HG03039 (cell line): ENCODE results near the gene RFT1.
"Not testable (repeated sequence)": the region's sequence is repeated elsewhere in the genome, so short reads cannot be mapped to it uniquely, and the experiment has no call there.

Experiments
- ATAC-seq: cut with Tn5 transposase; IDR thresholded peaks from one replicate; pipeline ENCODE4 v1.9.1; 2021; ENCODE audit warnings: mild to moderate bottlenecking, moderate library complexity; ENCODE audit not compliant: unreplicated experiment

The RFT1 gene

DNA sequence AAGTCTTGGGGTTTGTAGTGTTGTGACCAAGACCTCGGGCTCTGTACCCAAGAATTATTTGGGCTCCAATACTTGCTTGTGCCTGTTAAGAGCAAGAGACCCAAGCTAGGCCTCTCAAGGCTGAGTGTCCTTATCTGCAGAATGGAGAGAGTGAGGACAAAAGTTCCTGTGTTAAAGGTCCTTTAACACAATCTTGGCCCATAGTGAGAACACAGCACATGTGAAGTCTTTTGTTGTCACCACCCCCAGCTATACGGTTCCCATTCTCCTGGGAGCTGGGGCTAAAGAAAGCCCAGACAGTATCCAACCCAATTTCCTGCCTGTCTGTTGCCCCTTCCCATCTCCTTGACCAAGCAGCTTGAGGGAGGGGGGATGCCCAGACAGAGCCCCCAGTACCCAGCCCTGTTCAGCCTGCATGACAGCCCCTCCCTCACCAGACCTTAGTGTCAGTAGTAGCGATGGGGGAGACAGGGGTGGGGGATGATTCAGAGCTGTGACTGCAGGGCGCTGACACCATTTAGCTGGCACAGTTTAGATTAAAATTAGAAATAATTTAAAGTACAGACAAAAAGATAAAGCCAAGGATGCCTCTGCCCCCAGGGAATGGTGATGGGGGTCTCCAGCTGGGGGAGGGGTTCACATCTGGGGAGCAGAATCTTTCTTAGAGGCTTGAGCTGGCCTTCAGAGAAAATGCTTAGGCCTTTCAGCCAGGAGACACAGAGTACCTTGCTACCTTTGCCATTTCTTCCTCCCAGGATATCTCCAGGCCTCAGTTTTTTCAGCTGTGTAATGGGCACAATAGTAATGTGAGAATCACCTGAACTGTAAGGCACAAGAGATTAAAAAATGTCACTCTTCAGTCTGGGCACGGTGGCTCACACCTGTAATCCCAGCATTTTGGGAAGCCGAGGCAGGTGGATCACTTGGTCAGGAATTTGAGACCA, 33.5 kb upstream of the RFT1 start:
- no peak for ATAC-seq

DNA sequence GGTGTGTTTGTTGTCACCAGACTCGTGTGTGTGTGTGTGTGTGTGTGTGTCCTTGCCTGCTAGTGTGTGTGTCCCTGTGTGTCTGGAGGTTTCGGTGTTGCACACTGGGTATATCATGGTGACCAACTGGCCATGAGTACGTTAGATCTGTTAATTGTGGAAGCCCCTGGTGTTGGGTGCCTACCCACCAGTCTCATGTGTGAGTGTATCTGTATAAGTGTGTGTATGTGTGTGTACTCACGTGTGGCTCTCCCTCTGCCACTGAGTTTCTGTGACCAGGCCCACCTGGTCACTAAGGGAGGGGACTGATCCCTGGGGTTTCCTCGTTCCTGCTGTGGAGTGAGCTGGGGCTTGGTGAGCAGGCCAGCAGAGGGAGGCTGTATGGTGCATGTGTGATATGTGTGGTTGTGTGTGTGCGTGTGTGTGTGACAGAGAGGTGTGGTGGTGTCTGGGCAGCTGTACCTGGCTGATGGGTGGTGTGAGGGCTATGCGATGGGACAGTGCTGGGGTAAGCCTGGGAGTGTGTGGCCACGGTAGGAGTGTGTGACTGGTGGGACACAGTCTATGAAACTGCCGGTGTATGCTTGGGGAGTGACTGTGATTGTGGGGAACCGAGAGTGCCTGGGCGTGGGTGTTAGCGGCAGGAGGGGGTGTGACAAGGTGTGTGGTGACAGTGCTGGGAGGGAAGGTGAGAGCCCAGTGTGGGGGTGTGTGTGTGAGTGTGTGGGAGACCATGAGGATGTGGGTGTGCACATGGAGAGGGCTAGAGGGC, 32.6 kb upstream of the RFT1 start:
- no peak for ATAC-seq

DNA sequence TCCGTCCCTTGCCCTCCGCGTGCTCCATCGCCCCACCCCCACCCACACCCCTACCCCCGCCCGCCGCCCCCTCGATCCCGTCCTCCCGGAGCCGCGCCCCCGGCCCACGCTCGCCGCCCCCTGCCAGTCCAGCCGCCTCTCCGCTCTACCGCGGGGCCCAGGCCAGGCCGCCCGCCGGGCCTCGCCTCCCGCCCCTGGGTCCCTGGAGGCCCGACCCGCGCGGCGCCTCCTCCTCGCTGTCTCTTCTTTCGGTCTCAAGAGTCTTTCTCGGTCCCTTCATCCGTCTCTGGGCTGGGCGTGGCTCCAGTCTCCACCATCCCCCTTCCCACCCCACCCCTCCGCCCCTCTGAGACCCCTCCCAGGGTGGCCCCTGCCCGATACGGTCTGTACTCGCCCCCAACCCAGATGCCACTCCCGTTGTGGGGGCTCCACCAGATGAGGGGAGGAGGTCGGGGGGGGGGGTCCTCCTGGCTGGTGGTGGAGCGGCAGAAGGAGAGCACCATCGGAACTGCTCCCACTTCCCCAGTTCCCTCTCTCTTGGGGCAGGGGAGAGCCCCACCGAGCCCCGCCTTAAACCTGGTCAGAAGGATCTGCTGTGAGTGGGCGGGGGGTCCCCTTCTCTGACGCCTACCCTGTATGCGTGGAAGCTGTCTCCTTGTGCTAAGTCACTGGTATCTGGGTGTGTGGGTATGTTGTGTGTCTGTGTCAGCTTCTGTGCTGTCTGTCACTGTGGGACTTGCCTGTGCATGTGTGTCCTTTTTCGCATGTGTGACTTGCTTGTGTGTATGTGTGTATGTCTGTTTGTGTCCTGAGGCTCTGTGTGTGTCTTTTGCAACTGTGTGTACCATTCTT, 31.8 kb upstream of the RFT1 start:
- no peak for ATAC-seq

DNA sequence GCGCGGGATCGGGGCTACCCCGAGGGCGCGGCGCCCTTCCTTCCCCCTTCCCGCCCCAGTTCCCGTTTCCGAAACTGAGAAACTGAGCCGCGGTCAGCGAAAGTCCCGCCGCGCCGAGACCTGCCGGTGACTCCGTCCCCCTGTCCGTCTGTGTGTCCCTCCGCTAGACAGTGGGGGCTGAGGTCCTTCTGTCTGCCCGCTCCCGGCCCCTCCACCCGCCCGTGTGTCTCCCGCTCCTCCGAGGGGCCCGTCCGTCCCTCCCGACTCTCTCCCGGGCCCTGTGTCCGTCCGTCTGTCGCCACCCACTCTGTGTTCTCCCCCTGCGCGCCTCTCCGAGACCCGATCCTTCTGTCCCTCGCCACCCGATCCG, 31.2 kb upstream of the RFT1 start:
- no peak for ATAC-seq

DNA sequence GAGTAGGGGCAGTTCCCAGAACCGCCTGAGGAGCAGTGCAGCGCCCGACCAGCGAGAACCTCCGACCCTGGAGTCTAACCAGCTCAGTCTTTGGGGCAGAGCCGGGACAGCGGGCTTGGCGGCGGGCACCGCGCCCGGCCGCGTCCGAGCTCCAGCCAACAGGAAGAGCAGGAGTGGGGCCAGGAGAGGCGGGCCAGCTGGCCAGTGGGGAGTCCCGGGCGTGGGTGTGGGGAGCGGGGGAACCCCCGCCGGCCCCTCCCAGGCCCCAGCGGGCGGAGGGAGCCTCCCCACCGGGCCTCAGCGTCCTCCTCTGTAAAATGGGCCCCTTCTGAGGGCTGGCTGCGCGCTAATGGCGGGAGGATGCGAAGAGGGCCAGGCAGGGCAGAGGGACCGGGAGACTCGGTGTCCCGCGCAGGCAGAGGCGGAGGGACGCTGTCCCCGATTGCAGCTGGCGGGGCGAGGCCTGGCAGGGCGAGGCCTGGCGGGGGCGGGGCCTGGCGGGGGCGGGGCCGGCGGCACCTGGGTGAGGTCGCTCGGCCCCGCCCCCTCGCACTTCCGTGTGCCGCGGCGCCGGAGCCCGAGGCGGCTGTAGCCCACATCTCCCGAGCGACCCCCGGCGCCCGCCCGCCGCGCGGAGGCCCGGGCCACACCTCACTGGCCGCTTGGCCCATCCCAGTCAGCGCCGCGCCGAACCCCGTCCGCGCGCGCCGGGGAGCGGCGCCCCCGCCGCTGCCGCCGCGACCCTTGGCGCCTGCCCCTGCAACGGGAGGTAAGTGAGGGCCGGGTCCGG, 30.6 kb upstream of the RFT1 start, which contains the start of gene PRKCD:
Gene PRKCD, plus strand, starts transcription at position 550 of the 790 bp plus-strand sequence. CDS start 17,214 bp downstream, outside the sequence.
- peak; percentile 43 for ATAC-seq

DNA sequence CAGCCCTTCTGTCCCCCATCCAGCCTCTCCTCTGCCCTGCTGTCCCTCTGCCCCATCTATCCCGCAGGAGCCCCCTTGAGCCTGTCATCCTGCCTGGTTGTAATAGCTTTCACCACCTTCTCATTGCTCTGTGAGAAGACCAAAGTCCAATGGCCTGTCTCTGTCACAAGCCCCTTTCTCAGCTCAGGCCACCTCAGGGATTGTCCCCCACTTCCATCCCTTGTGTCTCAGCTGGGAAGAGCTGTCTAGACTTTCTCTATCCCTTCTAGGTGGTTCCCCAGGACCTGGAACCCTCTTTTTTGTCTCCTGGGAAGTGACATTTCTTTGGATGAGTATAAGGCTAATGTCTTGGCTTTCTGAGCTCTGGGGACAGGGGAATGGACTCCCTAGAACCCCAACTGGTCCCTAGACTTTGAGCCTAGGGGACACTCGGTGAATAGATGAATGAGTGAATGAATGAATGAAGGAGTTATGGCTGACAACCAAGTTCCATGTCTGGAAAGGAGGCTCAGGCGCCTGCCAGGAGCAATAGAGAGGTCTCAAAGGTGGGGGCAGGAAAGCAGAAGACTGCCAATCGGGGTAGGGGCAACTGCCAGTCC, 29.9 kb upstream of the RFT1 start:
- no peak for ATAC-seq

DNA sequence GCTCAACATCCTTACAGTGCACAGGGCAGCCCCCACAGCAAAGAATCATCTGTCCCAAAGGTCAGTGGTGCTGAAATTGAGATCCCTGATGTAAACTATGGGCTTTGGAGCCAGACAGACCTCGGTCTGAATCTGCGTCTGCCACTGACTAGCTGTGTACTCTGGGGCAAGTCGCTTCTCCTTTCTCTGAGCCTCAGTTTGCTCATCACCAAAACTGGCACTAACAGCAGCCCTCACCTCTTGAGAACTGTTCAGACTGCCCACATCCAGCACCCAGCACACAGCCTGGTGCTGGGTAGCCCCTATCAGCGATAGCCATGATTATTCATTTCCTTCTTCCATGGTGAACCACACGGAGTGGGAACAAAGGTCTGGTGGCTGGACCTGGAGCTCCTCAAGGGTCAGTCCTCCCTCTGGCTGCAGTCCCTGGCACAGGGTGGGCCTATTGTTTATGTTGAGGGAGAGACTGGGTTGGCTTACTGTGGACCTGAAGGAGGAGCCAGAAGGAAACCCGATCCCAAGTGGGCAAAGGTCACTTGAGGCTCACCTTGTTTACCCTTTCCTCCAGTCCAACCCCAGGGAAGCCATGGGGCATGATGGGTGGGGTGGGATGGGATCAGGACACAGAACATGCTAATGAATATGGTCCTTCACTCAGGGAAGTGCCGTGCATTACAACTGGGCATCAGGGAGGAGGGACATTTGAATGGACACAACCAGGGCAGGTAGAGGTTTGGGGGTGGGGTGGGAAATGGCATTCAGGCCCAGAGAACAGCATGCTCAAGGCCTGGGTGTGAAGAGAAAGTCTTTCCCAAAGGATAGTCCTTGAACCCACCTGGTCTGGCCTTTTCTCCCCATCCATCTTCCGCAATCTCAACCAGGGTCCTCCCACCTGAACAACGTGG, 29.2 kb upstream of the RFT1 start:
- ATAC-seq, result no peak

DNA sequence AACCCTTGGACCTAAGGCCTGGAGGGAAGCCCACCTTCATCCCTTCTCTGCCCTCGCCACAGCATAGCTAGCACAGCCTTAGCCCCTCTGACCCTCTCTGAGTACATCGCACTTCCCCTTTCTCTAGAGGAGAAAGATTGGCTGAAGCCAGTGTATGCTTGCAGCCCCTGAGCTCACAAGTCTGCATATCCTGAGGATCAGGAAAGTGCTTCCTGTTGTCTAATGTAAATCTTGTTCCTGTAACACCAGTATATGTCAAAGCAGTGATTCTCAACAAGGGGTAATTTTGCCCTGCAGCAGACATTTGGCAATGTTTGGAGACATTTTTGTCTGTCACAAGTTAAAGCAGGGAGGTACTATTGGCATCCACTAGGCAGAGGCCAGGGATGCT, 28.5 kb upstream of the RFT1 start:
- no peak for ATAC-seq

DNA sequence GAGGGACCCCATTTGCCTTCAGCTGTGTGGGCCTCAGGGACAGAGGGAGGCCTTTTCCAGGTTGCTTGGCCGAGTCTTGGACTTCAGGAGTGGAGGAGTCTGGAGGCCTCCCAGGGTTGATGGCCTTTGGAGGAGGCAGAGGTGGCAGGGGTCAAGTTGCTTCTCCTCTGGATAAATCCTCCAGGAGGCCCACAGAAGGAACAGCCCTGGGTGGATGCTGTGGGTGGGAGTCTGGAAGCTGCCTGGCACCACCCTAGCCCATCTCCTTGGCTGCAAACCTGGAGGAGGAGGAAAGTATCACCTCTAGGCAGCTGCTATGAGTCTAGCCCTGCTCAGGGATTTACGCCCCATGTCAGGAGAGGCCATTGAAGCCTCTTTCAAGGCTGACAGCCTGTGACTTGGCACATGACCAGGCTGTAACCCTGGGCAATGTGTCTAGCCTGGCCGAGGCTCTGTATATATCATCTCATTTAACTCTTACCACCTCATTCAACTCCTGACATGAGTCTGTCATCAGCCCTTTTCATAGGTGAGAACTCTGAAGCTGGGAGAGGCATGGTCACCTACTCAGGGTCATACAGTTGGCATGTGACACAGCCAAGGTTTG, 27.8 kb upstream of the RFT1 start:
- no peak for ATAC-seq

DNA sequence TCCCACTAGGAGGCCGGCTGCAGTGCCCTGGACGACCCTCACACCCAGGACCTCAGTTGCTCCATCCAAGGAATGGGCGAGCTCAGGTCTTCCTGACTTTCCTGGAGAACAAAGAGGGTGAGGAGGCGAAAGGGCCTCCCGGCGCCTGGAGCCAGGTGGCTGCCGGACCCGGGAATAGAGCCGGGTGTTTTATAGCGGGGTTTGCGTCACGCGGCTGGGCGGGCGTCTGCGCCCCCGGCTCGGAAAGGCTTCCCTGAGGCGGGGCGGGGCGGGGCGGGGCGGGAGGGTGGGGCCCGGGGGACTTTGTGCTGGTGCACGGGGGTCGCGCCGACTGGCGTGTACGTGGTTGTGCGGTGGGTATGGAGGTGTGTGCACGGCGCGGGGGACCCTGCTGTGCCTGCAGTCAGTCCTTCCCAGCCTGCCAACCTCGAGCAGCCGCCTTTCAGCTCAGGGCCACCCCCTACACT, 26.2 kb upstream of the RFT1 start:
- ATAC-seq, result no peak

DNA sequence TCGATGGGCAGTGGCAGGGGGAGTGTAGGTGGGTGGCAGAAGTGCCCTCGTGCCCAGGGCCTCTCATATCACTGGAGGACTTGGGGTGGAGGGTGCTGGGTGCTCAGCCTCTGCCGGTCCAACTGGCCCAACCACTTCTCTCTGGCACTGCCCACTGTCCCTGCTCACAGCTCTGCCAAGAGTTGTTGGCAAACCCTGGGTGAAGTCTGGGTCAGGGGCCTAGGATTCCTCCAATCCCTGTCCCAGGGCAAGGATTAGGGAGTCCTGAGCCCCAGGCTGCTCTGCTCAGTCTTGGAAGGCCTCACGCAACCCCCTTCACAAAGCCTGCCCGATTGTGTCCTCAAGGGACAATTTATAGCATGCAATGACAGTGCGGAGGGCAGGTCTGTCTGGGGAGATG, 25.5 kb upstream of the RFT1 start:
- ATAC-seq, result no peak

DNA sequence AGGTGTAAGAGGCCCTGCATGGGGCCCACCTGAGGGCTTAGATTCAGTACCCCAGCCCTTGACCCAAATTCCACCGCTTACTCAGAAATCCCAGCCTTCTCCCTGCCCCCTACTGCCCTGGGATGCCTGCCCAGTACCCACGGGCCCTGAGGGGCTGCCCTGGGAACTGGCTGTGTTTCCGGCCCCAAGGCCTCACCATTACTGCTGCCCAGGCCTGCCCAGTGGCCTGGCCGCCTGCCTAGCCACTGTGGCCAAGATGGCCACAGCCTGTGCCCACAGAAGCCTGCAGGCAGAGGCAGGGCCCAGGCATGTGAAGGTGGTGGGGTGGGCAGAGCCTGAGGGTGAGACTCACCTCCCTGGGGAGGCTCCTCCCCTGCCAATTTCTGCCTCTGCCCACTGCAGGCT, 24.6 kb upstream of the RFT1 start:
- ATAC-seq, result no peak

DNA sequence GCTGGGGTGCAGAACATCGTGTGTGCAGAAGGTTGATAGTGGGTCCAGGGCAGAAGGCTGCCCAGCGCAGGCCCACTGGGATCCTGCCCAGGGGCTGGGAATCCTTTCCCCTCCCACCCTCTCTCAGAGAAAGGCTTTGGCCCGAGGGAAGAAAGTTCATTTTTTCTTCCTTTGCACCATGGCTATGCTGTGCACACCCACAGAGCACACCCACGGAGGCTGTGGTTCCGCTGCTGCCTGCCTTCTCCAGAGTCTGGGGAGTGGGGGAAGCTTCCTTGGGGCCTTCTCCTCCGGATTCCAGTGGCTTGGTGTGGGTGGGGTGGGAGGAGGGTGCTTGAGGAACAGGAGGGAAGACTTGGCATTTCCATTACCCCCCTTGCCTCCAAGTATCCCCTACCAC, 23.7 kb upstream of the RFT1 start:
- no peak for ATAC-seq

DNA sequence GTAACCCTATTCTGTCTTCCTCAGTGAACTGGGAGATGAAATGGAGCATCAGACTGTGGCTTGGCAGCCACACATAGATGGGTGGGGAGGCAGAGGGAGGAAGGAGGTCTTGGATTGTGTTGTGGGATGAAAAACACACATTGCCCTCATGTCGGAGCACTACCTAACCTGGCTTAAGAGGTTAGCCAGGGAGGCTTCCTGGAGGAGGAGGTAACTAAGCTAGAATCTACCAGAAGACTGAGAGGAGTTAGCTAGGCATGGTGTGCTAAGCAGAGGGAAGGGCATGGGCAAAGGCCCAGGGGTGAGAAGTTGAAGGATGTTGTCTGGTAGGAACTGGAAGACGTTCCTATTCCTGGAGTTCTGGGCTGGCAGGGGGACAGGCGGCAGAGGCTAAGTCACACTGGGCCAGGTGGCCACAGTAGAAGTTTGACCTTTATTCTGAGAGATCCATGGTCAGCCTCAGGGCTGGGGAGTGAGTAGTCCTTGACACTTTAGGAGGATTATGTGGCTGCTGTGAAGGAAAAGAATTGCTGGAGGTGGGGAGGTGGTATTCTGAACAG, 23.1 kb upstream of the RFT1 start:
- no peak for ATAC-seq

DNA sequence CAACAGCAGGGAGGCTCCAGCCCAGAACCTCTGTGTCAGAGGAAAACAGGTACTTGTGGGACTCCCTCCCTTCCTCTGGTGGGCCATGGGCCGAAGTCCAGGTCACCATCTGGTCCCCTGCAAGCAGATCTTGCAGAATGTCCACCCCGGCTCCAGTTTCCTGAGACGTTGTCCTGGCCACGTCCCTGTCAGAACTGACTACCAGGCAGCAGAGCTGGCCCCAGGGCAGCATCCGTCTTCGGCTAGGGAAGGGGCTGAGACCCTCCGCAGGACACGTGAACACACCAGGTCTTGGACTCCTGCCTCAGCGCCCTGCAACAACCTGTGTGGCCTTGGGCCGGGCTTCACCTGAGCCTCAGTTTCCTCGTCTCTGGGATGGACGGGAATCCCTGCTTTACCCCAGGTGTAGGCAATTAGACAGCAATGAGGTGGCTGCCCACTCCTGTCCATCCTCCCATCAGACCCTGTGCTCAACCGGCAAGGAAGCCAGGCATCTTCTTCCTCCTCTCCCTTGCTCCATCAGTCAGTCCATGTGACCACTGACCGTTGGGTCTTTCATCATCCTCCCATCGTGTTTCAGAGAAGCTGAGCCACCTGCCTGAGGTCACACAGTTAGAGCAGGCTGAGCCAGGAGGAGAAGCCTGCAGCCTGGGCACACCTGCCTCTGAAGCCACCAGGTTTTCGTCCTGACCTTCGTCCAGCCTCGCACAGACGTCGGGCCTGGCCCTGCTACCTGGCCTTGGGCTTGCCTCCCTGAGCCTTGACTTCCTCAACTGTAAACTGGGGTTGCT, 21.8 kb upstream of the RFT1 start:
- ATAC-seq, result no peak

DNA sequence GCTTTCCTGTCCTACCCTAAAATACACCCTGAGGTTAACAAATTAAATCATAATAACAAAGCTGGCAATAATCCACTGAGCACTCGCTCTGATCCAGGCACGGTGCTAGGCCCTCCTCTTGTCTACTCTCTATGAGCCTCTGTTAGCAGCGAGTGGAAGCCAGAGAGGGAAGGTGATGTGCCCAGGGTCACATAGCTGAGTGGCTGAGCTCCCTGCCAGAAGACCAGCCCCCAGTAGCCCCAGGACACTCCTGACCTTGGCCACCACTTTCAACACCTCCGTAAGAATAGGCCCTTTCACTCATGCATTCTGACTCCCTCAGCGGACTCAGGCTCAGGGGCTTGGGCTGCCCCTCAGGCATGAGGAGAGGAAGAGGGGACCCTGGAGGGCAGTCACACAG, 21.2 kb upstream of the RFT1 start:
- no peak for ATAC-seq

DNA sequence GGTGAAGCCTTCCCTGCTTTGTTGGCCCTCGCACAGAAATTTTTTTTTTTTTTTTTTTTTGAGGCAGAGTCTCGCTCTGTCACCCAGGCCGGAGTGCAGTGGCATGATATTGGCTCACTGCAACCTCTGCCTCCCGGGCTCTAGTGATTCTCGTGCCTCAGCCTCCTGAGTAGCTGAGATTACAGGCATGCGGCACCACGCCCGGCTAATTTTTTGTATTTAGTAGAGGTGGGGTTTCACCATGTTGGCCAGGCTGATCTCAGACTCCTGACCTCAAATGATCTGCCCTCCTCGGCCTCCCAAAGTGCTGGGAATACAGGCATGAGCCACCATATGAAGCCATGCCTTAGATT, 20.8 kb upstream of the RFT1 start:
- not testable (repeated sequence) for ATAC-seq
